ENCODE results near the gene PIGW. TPM values are rescaled to one million over a fixed set of nuclear protein-coding genes. Genes with fewer than 3 reads are reported as not detected.

Gene PIGW
- total and polyA plus RNA-seq, 9 of the 15 experiments (the other 6 are each of a cell fraction or from before 2014, with no cell fraction given): 9.5 to 33.9 (median 21.2) TPM

DNA sequence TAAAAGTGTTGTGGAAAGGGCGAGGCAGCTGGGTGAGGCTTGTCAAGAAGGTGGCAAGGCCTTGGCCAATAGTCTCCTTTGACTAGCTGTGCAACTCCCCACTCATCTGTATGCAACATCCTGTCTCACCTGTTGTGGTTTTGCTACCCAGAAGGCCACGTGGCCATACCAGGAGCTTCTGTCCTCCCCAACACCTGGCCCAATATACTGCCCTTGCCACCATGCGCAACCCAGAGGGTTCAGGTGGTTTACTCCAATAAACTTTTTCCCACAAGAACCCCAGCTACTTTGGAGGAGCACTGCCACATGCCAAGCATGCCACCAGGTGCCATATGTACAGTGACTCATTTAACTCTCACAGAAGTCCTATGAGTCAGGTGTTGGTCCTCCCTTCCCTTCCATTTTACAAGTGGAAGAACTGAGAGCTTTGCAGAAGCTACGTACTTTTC lies 10.3 kb upstream of the PIGW start:
- Histone ChIP-seq H3K4me1 (replicated peaks in 1 of 2; ENCODE audit: control insufficient read depth in 2 of 2, insufficient read depth in 2 of 2, low read length in 2 of 2) (peaks cover 0 to 10% of the 10 kb centered on the region in 2 experiments; a peak in 2 of 5 replicates), H3K36me3 (ENCODE audit: control insufficient read depth, insufficient read depth, low read length) (peaks cover 93% of the 10 kb centered on the region), H3K9me1 (ENCODE audit: control insufficient read depth, insufficient read depth, low read length) (no peaks in the 10 kb centered on the region), H3K9ac (ENCODE audit: insufficient read depth in 1 of 2, low read depth in 2 of 2, low read length in 2 of 2) (no peak overlapping the region), H4K20me1 (replicated peaks; ENCODE audit: control insufficient read depth, insufficient read depth, low read length) (0 out of 2 replicates have a peak, but pooled peaks cover 3% of the 10 kb centered on the region), H3K27me3 (ENCODE audit: control insufficient read depth in 2 of 2, insufficient read depth in 2 of 2, low read length in 2 of 2) (no peaks in the 10 kb centered on the region), H3K9me3 (replicated peaks; ENCODE audit: control insufficient read depth, insufficient read depth, low read depth, low read length) (no peaks in the 10 kb centered on the region), H3K79me2 (ENCODE audit: control insufficient read depth, insufficient read depth, low read length) (peaks cover 24% of the 10 kb centered on the region), H2AFZ (ENCODE audit: low read depth, low read length) (no peak overlapping the region), H3K4me2 (ENCODE audit: insufficient read depth, low read length) (no peak overlapping the region), H3K27ac (ENCODE audit: extremely low read depth, low read depth, low read length) (no peak overlapping the region), H3K4me3 (no peak overlapping the region)
- in situ Hi-C loops (cut with MboI) (no loop called here), intact Hi-C loops (cut with micrococcal nuclease) (no loop called here)
- ChIA-PET POLR2A (interaction anchor here (1.2 to 2.5 kb wide), 4 partner anchors 10 to 15 kb away, joined by 4 to 26 read pairs (median 8); partner anchors contain the start of genes MYO19 and PIGW), CTCF (ENCODE audit: low intra/inter-chr PET ratio) (no interaction called here)
- ATAC-seq (no peak), FAIRE-seq (no peak), DNase-seq (ENCODE audit: extremely low read depth in 1 of 4, low spot score in 3 of 4) (no peak)
- 92% methylated on average over 3 of the region's 4 CpGs for WGBS (ENCODE audit: insufficient coverage, low coverage, missing lambda C conversion rate)
- BruUV-seq (replicated peaks): no TSS peak
- TF ChIP-seq ZFPM2 (CRISPR knock-in tag; IDR thresholded peaks at IDR 0.05) (no peak), ZC3H11A (IDR thresholded peaks at IDR 0.05; ENCODE audit: low read depth, low read length) (no peak)

DNA sequence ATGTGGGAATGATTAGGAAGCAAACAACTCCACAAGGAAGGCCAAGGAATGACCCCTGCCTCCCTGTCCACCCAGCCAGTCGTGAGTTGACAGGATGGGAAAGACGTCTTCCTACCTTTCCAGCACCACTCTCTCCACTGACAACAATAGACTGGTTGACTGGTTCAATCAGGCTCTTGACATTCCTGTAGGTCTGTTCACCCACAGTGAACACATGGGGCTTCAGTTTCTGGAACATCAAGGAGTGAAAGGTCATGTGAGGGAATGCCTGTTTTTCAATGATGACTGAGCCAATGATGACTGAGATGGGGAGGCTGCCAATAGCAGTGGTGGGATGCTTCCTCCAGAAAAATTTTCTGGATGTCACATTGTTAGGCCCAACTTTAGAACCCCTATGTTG lies 9.7 kb upstream of the PIGW start:
- 79% methylated on average over 2 of the region's 2 CpGs for WGBS (ENCODE audit: insufficient coverage, low coverage, missing lambda C conversion rate)
- in situ Hi-C loops (cut with MboI): no loop called here
- TF ChIP-seq PHB (CRISPR knock-in tag; IDR thresholded peaks at IDR 0.05) (no peak), EWSR1 (IDR thresholded peaks at IDR 0.05; ENCODE audit: borderline replicate concordance, low read depth, partially characterized antibody) (no peak), BRD4 (IDR thresholded peaks at IDR 0.05) (no peak), BRD9 (IDR thresholded peaks at IDR 0.05; ENCODE audit: low read depth, partially characterized antibody) (no peak), THAP12 (CRISPR knock-in tag; IDR thresholded peaks at IDR 0.05) (no peak), NCOA2 (IDR thresholded peaks at IDR 0.05; ENCODE audit: partially characterized antibody in 2 of 2) (no peak), ZNF140 (CRISPR knock-in tag; IDR thresholded peaks at IDR 0.05) (no peak), LEF1 (IDR thresholded peaks at IDR 0.05) (no peak), CC2D1A (IDR thresholded peaks at IDR 0.05) (no peak), ZEB2 (IDR thresholded peaks at IDR 0.05) (no peak)
- FAIRE-seq (no peak), DNase-seq (ENCODE audit: extremely low read depth in 1 of 4, low spot score in 3 of 4) (no peak), ATAC-seq (no peak)
- intact Hi-C loops (cut with micrococcal nuclease): no loop called here
- H3K4me2 ChIP-seq (ENCODE audit: insufficient read depth, low read length): no peak overlapping the region
- BruUV-seq (replicated peaks): no TSS peak
- no peaks in the 10 kb centered on the region for H3K9me3 ChIP-seq (replicated peaks; ENCODE audit: control insufficient read depth, insufficient read depth, low read depth, low read length)
- H3K9ac ChIP-seq (ENCODE audit: insufficient read depth in 1 of 2, low read depth in 2 of 2, low read length in 2 of 2): no peak overlapping the region
- no peaks in the 10 kb centered on the region for H3K27me3 ChIP-seq (ENCODE audit: control insufficient read depth in 2 of 2, insufficient read depth in 2 of 2, low read length in 2 of 2)
- 0 out of 2 replicates have a peak, but pooled peaks cover 4% of the 10 kb centered on the region for H4K20me1 ChIP-seq (replicated peaks; ENCODE audit: control insufficient read depth, insufficient read depth, low read length)
- peaks cover 93% of the 10 kb centered on the region for H3K36me3 ChIP-seq (ENCODE audit: control insufficient read depth, insufficient read depth, low read length)
- peaks cover 24% of the 10 kb centered on the region for H3K79me2 ChIP-seq (ENCODE audit: control insufficient read depth, insufficient read depth, low read length)
- H3K4me1 ChIP-seq (replicated peaks in 1 of 2; ENCODE audit: control insufficient read depth in 2 of 2, insufficient read depth in 2 of 2, low read length in 2 of 2): peaks cover 0 to 13% of the 10 kb centered on the region in 2 experiments; a peak in 2 of 5 replicates
- no peak overlapping the region for H2AFZ ChIP-seq (ENCODE audit: low read depth, low read length)
- ChIA-PET CTCF (ENCODE audit: low intra/inter-chr PET ratio) (no interaction called here), POLR2A (interaction anchor here (1.2 to 2.5 kb wide), 4 partner anchors 10 to 15 kb away, joined by 4 to 26 read pairs (median 8); partner anchors contain the start of genes MYO19 and PIGW)
- H3K27ac ChIP-seq (ENCODE audit: extremely low read depth, low read depth, low read length): no peak overlapping the region
- H3K4me3 ChIP-seq: no peak overlapping the region
- no peaks in the 10 kb centered on the region for H3K9me1 ChIP-seq (ENCODE audit: control insufficient read depth, insufficient read depth, low read length)
